Measurements from ENCODE around the gene PTPRG.
"Not testable (repeated sequence)": the region's sequence is repeated elsewhere in the genome, so short reads cannot be mapped to it uniquely, and the experiment has no call there.

Gene PTPRG

GRCh38 chr3:61697301-61697700 is 135.9 kb downstream of the PTPRG start:
- TF ChIP-seq CTCF (IDR thresholded peaks at IDR 0.05; ENCODE audit: low read depth, low read length, poor library complexity, severe bottlenecking) (no peak), EZH2phosphoT487 (IDR thresholded peaks at IDR 0.05; ENCODE audit: borderline replicate concordance, low read length) (no peak)
- Histone ChIP-seq H3K27ac (ENCODE audit: low read depth, low read length) (no peak overlapping the region), H3K4me3 (ENCODE audit: low read length) (no peak overlapping the region), H4K20me1 (ENCODE audit: control insufficient read depth, insufficient read depth, low read depth, low read length) (no peaks in the 10 kb centered on the region), H3K9me3 (ENCODE audit: control insufficient read depth, insufficient read depth, low read length) (no peaks in the 10 kb centered on the region), H3K79me2 (ENCODE audit: control insufficient read depth, low read length) (no peaks in the 10 kb centered on the region), H3K27me3 (ENCODE audit: control insufficient read depth, low read length) (no peaks in the 10 kb centered on the region), H3K4me2 (ENCODE audit: low read length) (no peak overlapping the region), H3K9me2 (replicated peaks; ENCODE audit: control insufficient read depth, low read length) (no peaks in the 10 kb centered on the region), H3K36me3 (ENCODE audit: control insufficient read depth, low read length) (no peaks in the 10 kb centered on the region), H3F3A (ENCODE audit: control insufficient read depth, insufficient read depth) (no peaks in the 10 kb centered on the region), H3K4me1 (ENCODE audit: control insufficient read depth, low read length) (no peaks in the 10 kb centered on the region)

GRCh38 chr3:61698278-61699072 is 137.1 kb downstream of the PTPRG start:
- not testable (repeated sequence) for H3K27me3 ChIP-seq (ENCODE audit: control insufficient read depth, low read length); H3K9me2 ChIP-seq (replicated peaks; ENCODE audit: control insufficient read depth, low read length); H3K9me3 ChIP-seq (ENCODE audit: control insufficient read depth, insufficient read depth, low read length); H4K20me1 ChIP-seq (ENCODE audit: control insufficient read depth, insufficient read depth, low read depth, low read length); H3K36me3 ChIP-seq (ENCODE audit: control insufficient read depth, low read length); H3K79me2 ChIP-seq (ENCODE audit: control insufficient read depth, low read length); H3F3A ChIP-seq (ENCODE audit: control insufficient read depth, insufficient read depth); H3K4me1 ChIP-seq (ENCODE audit: control insufficient read depth, low read length); H3K4me3 ChIP-seq (ENCODE audit: low read length); H3K4me2 ChIP-seq (ENCODE audit: low read length); H3K27ac ChIP-seq (ENCODE audit: low read depth, low read length)

GRCh38 chr3:61699622-61700021 is 138.3 kb downstream of the PTPRG start:
- Histone ChIP-seq H3K36me3 (ENCODE audit: control insufficient read depth, low read length) (no peaks in the 10 kb centered on the region), H3K9me3 (ENCODE audit: control insufficient read depth, insufficient read depth, low read length) (no peaks in the 10 kb centered on the region), H3K27ac (ENCODE audit: low read depth, low read length) (no peak overlapping the region), H3K79me2 (ENCODE audit: control insufficient read depth, low read length) (no peaks in the 10 kb centered on the region), H4K20me1 (ENCODE audit: control insufficient read depth, insufficient read depth, low read depth, low read length) (no peaks in the 10 kb centered on the region), H3K4me2 (ENCODE audit: low read length) (no peak overlapping the region), H3K4me3 (ENCODE audit: low read length) (no peak overlapping the region), H3F3A (ENCODE audit: control insufficient read depth, insufficient read depth) (no peaks in the 10 kb centered on the region), H3K4me1 (ENCODE audit: control insufficient read depth, low read length) (no peaks in the 10 kb centered on the region), H3K9me2 (replicated peaks; ENCODE audit: control insufficient read depth, low read length) (no peaks in the 10 kb centered on the region), H3K27me3 (ENCODE audit: control insufficient read depth, low read length) (no peaks in the 10 kb centered on the region)
- TF ChIP-seq CTCF (IDR thresholded peaks at IDR 0.05; ENCODE audit: low read depth, low read length, poor library complexity, severe bottlenecking) (no peak), EZH2phosphoT487 (IDR thresholded peaks at IDR 0.05; ENCODE audit: borderline replicate concordance, low read length) (no peak)

GRCh38 chr3:61701011-61701410 is 139.6 kb downstream of the PTPRG start:
- Histone ChIP-seq H3K36me3 (ENCODE audit: control insufficient read depth, low read length) (no peaks in the 10 kb centered on the region), H3K4me3 (ENCODE audit: low read length) (no peak overlapping the region), H3K27me3 (ENCODE audit: control insufficient read depth, low read length) (no peaks in the 10 kb centered on the region), H3K4me2 (ENCODE audit: low read length) (no peak overlapping the region), H3K9me2 (replicated peaks; ENCODE audit: control insufficient read depth, low read length) (no peaks in the 10 kb centered on the region), H3K9me3 (ENCODE audit: control insufficient read depth, insufficient read depth, low read length) (no peaks in the 10 kb centered on the region), H4K20me1 (ENCODE audit: control insufficient read depth, insufficient read depth, low read depth, low read length) (no peaks in the 10 kb centered on the region), H3F3A (ENCODE audit: control insufficient read depth, insufficient read depth) (no peaks in the 10 kb centered on the region), H3K79me2 (ENCODE audit: control insufficient read depth, low read length) (no peaks in the 10 kb centered on the region), H3K4me1 (ENCODE audit: control insufficient read depth, low read length) (no peaks in the 10 kb centered on the region), H3K27ac (ENCODE audit: low read depth, low read length) (no peak overlapping the region)
- TF ChIP-seq CTCF (IDR thresholded peaks at IDR 0.05; ENCODE audit: low read depth, low read length, poor library complexity, severe bottlenecking) = no peak
- TF ChIP-seq EZH2phosphoT487 (IDR thresholded peaks at IDR 0.05; ENCODE audit: borderline replicate concordance, low read length) = no peak

Data from DOHH2 (cell line).